ENCODE results near the gene TSC22D4.

DNA sequence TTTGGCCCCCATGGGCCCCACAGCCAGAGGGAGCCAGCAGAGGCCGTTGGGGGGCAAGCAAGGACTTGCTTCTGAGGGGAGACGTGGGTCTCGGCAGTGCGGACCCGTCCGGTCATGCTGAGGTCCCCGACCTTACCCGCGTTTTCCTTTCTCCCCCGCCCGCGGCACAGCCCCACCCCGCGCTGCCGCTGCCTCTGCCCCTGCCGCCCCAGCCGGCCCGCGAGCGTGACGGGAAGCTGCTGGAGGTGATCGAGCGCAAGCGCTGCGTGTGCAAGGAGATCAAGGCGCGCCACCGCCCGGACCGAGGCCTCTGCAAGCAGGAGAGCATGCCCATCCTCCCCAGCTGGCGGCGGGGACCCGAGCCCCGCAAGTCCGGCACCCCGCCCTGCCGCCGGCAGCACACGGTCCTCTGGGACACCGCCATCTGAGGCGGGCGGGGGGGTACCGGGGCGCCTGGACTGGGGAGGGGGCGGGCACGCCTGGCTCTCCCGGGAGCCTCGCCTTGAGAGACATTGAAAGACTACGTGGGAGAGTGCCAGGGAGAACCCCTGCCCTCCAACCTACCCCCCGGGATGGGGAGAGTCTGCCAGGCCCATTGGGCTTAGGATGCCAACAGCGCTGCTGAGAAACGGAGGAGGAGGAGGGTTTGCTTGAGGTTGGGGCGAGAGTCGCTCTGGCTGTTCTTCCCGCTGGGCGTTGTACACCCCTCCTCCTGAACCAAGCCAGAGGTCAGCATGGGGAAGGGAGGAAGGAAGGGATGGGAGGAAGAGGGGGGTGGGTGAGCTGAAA lies 14.7 kb upstream of the TSC22D4 start:
- no peak for TF ChIP-seq ZNF274 (IDR thresholded peaks at IDR 0.05; ENCODE audit: low read depth, low read length)
- no peak for TF ChIP-seq SUZ12 (IDR thresholded peaks at IDR 0.05; ENCODE audit: extremely low read depth, insufficient read depth, insufficient read length)
